SHP77 (cell line): ENCODE results near the gene VPS26B.
"Not testable (repeated sequence)": the region's sequence is repeated elsewhere in the genome, so short reads cannot be mapped to it uniquely, and the experiment has no call there.

Experiments
- DNase-seq, 2 experiments: peaks; one replicate each; lab custom pipeline; 2025; lab: John Stamatoyannopoulos, UW

VPS26B gene

GRCh38 chr11:134231958-134232659 is 7.6 kb downstream of the VPS26B start:
- no peak for DNase-seq

GRCh38 chr11:134233729-134234179 is 9.3 kb downstream of the VPS26B start:
- no peak for DNase-seq

GRCh38 chr11:134235399-134235798 is 10.9 kb downstream of the VPS26B start:
- no peak for DNase-seq

GRCh38 chr11:134236834-134237556 is 12.5 kb downstream of the VPS26B start:
- no peak for DNase-seq

GRCh38 chr11:134237557-134237922 is 13.1 kb downstream of the VPS26B start:
- DNase-seq, result no peak

GRCh38 chr11:134238956-134239355 is 14.5 kb downstream of the VPS26B start:
- no peak for DNase-seq

GRCh38 chr11:134240592-134240991 is 16.1 kb downstream of the VPS26B start:
- DNase-seq, result no peak

- DNase-seq, result no peak
Observed at GRCh38 chr11:134242376-134242775, 17.9 kb downstream of the VPS26B start.

GRCh38 chr11:134243913-134244312 is 19.4 kb downstream of the VPS26B start:
- DNase-seq, result no peak

- peak; percentile 10 to 13 for DNase-seq
Observed at GRCh38 chr11:134244593-134244992, 20.1 kb downstream of the VPS26B start.

GRCh38 chr11:134245434-134245833 is 21.0 kb downstream of the VPS26B start:
- no peak for DNase-seq

GRCh38 chr11:134246100-134246499 is 21.6 kb downstream of the VPS26B start:
- DNase-seq, result no peak

GRCh38 chr11:134246678-134247077 is 22.2 kb downstream of the VPS26B start:
- no peak for DNase-seq

GRCh38 chr11:134248910-134249480 is 24.5 kb downstream of the VPS26B start:
- DNase-seq, result no peak

- DNase-seq, result no peak
Observed at GRCh38 chr11:134250246-134250645, 25.8 kb downstream of the VPS26B start.

- no peak for DNase-seq
Observed at GRCh38 chr11:134250675-134251074, 26.2 kb downstream of the VPS26B start.

- peak in 1 of 2 experiments; percentile 21 for DNase-seq
Observed at GRCh38 chr11:134252346-134253187, 28.1 kb downstream of the VPS26B start.

GRCh38 chr11:134253188-134253993 is 28.9 kb downstream of the VPS26B start, which contains the start of the genes ACAD8 and THYN1:
TSS of gene ACAD8 (plus strand) at chr11:134253568. CDS start at chr11:134253601, 33 bp downstream.
TSS of gene THYN1 (minus strand) at chr11:134253352. CDS start at chr11:134252882, 470 bp downstream.
- peak; percentile 96 to 98 for DNase-seq

GRCh38 chr11:134254433-134255183 is 30.1 kb downstream of the VPS26B start:
- DNase-seq, result no peak

GRCh38 chr11:134255184-134255561 is 30.7 kb downstream of the VPS26B start:
- DNase-seq, result not testable (repeated sequence)
